Sigmoid colon (tissue), 7 donors: ENCODE data around the gene ERCC6L2. TPM values are rescaled to one million over a fixed set of nuclear protein-coding genes. Genes with fewer than 3 reads are reported as not detected.

Source experiments
- DNase-seq: peaks from one replicate; pipeline ENCODE4 v3.0.0-alpha.2; 2019
- H3K27ac ChIP-seq, 4 donors: fragments of 200-600 bp; sonication (generic); one replicate each; pipeline ENCODE4 v1.5.1; 2016 to 2019; ENCODE audit warnings: mild to moderate bottlenecking in 1 of 4
- H3K27me3 ChIP-seq, 3 donors: fragments of 200-600 bp; sonication (generic); one replicate each; pipeline ENCODE4 v1.5.1; 2019; ENCODE audit warnings: mild to moderate bottlenecking in 1 of 3
- H3K36me3 ChIP-seq, 4 donors: fragments of 200-600 bp; sonication (generic); one replicate each; pipeline ENCODE4 v1.5.1; 2016 to 2019
- H3K4me1 ChIP-seq, 4 donors: fragments of 200-600 bp; sonication (generic); one replicate each; pipeline ENCODE4 v1.5.1; 2017 to 2019
- H3K4me3 ChIP-seq, 4 donors: fragments of 200-600 bp; sonication (generic); one replicate each; pipeline ENCODE4 v1.5.1; 2017 to 2019; ENCODE audit warnings: mild to moderate bottlenecking in 2 of 4, moderate library complexity in 1 of 4
- H3K9me3 ChIP-seq, 4 donors: fragments of 200-600 bp in 3 of 4; sonication (generic) in 3 of 4; one replicate each; pipeline versions ENCODE4 v1.5.1 to v1.6.1; 2013 to 2019
- EP300 ChIP-seq, 4 donors: sonication (generic); formaldehyde crosslinking; IDR thresholded peaks; one replicate each; pipeline ENCODE4 v1.6.1; 2017; ENCODE audit warnings: antibody characterized with exemption in 4 of 4
- POLR2A ChIP-seq, 2 donors: fragments of 450-650 bp; IDR thresholded peaks; one replicate each; pipeline ENCODE4 v1.6.1; 2016; ENCODE audit warnings: antibody characterized with exemption in 2 of 2, mild to moderate bottlenecking in 2 of 2, moderate library complexity in 2 of 2
- POLR2AphosphoS5 ChIP-seq, 4 donors: sonication (generic); formaldehyde crosslinking; IDR thresholded peaks; one replicate each; pipeline ENCODE4 v1.6.1; 2017; ENCODE audit warnings: antibody characterized with exemption in 4 of 4
- WGBS, 2 donors: extraction: QIAGEN DNeasy Blood & Tissue Kit; methylation state at CpG; one replicate each; pipeline ENCODE4 v1.1.7; 2013; 5-methylcytosine and 5-hydroxymethylcytosine counted together
- intact Hi-C: fragments of 100-400 bp; cut with DNase I; formaldehyde crosslinking; loops from one replicate; pipeline ENCODE4 v1.15.1; 2023
- polyA plus RNA-seq, 3 donors: library from polyadenylated mRNA; stranded (reverse); fragments of 200-250 nt; gene quantifications; one replicate each; pipeline ENCODE4 v1.2.3, GENCODE V29; 2013
- total RNA-seq, 4 donors: library from RNA; depleted of rRNA; stranded (reverse); fragments of >200 nt; gene quantifications; one replicate each; pipeline ENCODE4 v1.1.0, GENCODE V29; 2016
- TF ChIP-seq, protein P1 (sequence below), 4 experiments: fragments of 450-650 bp in 3 of 4; fragments of 200-600 bp in 1 of 4; IDR thresholded peaks; one replicate each; pipeline ENCODE4 v1.5.1; 2016 to 2019; ENCODE audit warnings: antibody characterized with exemption in 4 of 4, mild to moderate bottlenecking in 3 of 4, moderate library complexity in 2 of 4
- donor health status: healthy with polysubstance abuse.
- donor health status: Bipolar disorder and iron deficiency.
- donor health status: healthy.

ERCC6L2 gene
- total and polyA plus RNA-seq, 7 donors, result 4.2 to 130 (median 69.2) TPM

DNA sequence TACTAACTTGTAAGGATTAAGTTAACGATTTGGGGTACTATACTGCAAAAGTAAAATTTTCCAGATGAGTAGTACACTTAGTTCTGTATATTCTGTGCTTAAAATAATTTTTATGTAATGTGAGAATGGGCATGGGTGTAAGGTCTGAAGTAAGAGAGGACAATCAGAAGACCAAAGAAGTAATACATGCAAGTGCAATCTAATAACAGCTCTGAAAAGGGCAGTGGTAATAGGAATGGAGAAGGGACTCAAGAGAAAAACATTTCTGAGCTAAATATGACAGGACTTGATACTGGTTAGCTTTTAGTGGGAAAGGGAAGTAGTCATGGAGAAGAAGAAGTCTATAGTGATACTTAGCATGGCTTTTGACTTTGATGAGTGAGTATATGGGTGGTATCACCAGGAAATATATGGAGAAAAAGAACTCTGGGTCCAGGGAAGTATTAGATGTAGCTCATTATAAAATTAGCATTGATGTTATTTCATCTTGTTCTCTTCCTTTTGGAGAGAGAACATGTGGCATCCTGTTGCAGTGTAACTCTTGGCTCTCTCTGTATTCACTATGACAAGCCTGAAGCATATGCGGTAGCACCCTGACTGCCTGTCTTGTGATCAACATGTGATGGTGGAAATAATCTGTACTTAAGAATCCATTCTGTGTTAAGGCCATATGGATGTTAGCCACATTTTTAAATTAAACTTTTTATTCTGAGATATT lies 60.5 kb downstream of the ERCC6L2 start:
- no peak overlapping the region for H3K27ac ChIP-seq
- no peaks in the 10 kb centered on the region for H3K4me1 ChIP-seq
- H3K4me3 ChIP-seq, result no peak overlapping the region
- H3K27me3 ChIP-seq, result no peaks in the 10 kb centered on the region
- peaks cover 0 to 4% (median 0%) of the 10 kb centered on the region in 4 donors for H3K9me3 ChIP-seq
- 96 to 99% methylated on average over 2 of the region's 2 CpGs for WGBS, 2 donors
- TF ChIP-seq EP300 (IDR thresholded peaks at IDR 0.05) (no peak), POLR2AphosphoS5 (IDR thresholded peaks at IDR 0.05) (no peak), POLR2A (IDR thresholded peaks at IDR 0.05) (no peak)
- TF ChIP-seq, protein P1, sequence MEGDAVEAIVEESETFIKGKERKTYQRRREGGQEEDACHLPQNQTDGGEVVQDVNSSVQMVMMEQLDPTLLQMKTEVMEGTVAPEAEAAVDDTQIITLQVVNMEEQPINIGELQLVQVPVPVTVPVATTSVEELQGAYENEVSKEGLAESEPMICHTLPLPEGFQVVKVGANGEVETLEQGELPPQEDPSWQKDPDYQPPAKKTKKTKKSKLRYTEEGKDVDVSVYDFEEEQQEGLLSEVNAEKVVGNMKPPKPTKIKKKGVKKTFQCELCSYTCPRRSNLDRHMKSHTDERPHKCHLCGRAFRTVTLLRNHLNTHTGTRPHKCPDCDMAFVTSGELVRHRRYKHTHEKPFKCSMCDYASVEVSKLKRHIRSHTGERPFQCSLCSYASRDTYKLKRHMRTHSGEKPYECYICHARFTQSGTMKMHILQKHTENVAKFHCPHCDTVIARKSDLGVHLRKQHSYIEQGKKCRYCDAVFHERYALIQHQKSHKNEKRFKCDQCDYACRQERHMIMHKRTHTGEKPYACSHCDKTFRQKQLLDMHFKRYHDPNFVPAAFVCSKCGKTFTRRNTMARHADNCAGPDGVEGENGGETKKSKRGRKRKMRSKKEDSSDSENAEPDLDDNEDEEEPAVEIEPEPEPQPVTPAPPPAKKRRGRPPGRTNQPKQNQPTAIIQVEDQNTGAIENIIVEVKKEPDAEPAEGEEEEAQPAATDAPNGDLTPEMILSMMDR (IDR thresholded peaks at IDR 0.05), result no peak
- intact Hi-C loops, result no loop called here
- DNase-seq, result no peak
- peaks cover 6 to 70% (median 9%) of the 10 kb centered on the region in 4 donors for H3K36me3 ChIP-seq

DNA sequence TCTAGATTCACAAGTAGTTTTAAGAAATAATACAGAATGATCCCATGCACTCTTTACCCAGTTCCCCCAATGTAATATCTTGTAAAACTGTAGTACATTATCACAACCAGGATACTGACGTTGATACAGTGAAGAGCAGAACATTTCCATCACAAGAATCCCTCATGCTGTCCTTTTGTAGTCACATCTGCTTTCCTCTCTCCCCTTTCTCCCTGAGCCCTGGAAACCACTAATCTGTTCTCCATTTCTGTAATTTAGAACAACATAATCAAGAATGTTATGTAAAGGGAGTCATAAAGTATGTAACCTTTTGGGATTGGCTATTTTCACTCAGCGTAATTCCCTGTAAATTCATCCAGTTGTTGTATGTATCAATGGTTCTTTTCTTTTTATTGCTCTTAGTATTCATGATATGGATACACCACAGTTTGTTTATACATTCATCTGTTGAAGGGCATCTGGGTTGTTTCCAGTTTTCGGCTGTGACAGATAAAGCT lies 61.1 kb downstream of the ERCC6L2 start:
- no peak for TF ChIP-seq POLR2A (IDR thresholded peaks at IDR 0.05)
- TF ChIP-seq EP300 (IDR thresholded peaks at IDR 0.05), result no peak
- TF ChIP-seq POLR2AphosphoS5 (IDR thresholded peaks at IDR 0.05), result no peak
- TF ChIP-seq, protein P1 (IDR thresholded peaks at IDR 0.05), result no peak
- Histone ChIP-seq H3K27me3 (no peaks in the 10 kb centered on the region), H3K4me3 (no peak overlapping the region), H3K36me3 (peaks cover 7 to 73% (median 12%) of the 10 kb centered on the region in 4 donors), H3K4me1 (no peaks in the 10 kb centered on the region), H3K9me3 (peaks cover 0 to 4% (median 0%) of the 10 kb centered on the region in 4 donors), H3K27ac (no peak overlapping the region)
- no peak for DNase-seq
- intact Hi-C loops, result no loop called here
- 86 to 89% methylated on average over 3 of the region's 3 CpGs for WGBS, 2 donors

DNA sequence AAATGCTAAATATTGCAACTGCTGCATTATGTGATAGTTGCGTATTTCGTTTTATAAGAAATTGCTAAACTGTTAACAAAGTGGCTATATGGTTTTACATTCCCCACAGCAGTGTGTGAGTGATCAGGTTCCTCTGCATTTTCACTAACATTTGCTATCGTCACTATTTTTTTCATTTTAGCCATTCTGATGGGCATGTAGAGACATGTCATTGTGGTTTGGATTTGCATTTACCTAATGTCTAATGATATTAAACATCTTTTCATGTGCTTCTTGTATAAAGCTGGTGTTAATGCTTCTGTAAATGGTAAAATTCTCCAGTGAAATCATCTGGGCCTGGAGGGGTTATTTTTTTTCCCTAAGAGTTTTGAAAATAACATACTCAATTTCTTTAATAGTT lies 61.6 kb downstream of the ERCC6L2 start:
- peaks cover 0 to 4% (median 0%) of the 10 kb centered on the region in 4 donors for H3K9me3 ChIP-seq
- H3K27me3 ChIP-seq, result no peaks in the 10 kb centered on the region
- peaks cover 10 to 73% (median 15%) of the 10 kb centered on the region in 4 donors for H3K36me3 ChIP-seq
- H3K4me1 ChIP-seq, result no peaks in the 10 kb centered on the region
- TF ChIP-seq EP300 (IDR thresholded peaks at IDR 0.05) (no peak), POLR2AphosphoS5 (IDR thresholded peaks at IDR 0.05) (no peak), POLR2A (IDR thresholded peaks at IDR 0.05) (no peak)
- TF ChIP-seq, protein P1 (IDR thresholded peaks at IDR 0.05), result no peak
- intact Hi-C loops, result no loop called here
- no peak overlapping the region for H3K4me3 ChIP-seq
- no peak for DNase-seq
- H3K27ac ChIP-seq, result no peak overlapping the region
- 92 to 98% methylated on average over 3 of the region's 3 CpGs for WGBS, 2 donors

GRCh38 chr9:95938724-95939123 lies 63.2 kb downstream of the ERCC6L2 start:
- intact Hi-C loops, result no loop called here
- DNase-seq, result no peak

More at GRCh38 chr9:95938724-95939123, 63.2 kb downstream of the ERCC6L2 start:
- peaks cover 6 to 73% (median 21%) of the 10 kb centered on the region in 4 donors for H3K36me3 ChIP-seq
- TF ChIP-seq POLR2AphosphoS5 (IDR thresholded peaks at IDR 0.05), result no peak
- no peak for TF ChIP-seq EP300 (IDR thresholded peaks at IDR 0.05)
- TF ChIP-seq, protein P1 (IDR thresholded peaks at IDR 0.05), result no peak
- no peak for TF ChIP-seq POLR2A (IDR thresholded peaks at IDR 0.05)
- no peaks in the 10 kb centered on the region for H3K27me3 ChIP-seq
- WGBS, 2 donors, result 98 to 100% methylated on average over 1 of the region's 1 CpG
- H3K4me3 ChIP-seq, result no peak overlapping the region
- H3K27ac ChIP-seq, result no peak overlapping the region
- H3K9me3 ChIP-seq, result peaks cover 0 to 4% (median 0%) of the 10 kb centered on the region in 4 donors
- H3K4me1 ChIP-seq, result no peaks in the 10 kb centered on the region
